MCF 10A (cell line): ENCODE data around the gene P2RY14. TPM values are rescaled to one million over a fixed set of nuclear protein-coding genes. Genes with fewer than 3 reads are reported as not detected.

Source experiments
- BruUV-seq: library from RNA; stranded (reverse); fragments of 400-500 nt; replicated peaks from 2 replicates; lab custom pipeline; 2021; lab: Mats Ljungman, UMichigan
- CTCF ChIA-PET: fragments of 300-600 bp; sonication (Branson Sonifier 250); formaldehyde crosslinking; extraction: SDS; loops from one replicate; lab custom pipeline; 2021; ENCODE audit warnings: antibody characterized with exemption, inconsistent platforms; lab: Yijun Ruan, JAX
- POLR2A ChIA-PET: fragments of 300-600, 350-650 bp; sonication (Branson Sonifier 250); formaldehyde crosslinking; extraction: SDS; loops from one replicate; lab custom pipeline; 2020; ENCODE audit warnings: antibody characterized with exemption, inconsistent platforms; lab: Yijun Ruan, JAX
- DNase-seq: peaks from one replicate; pipeline ENCODE4 v3.0.0-alpha.2; 2018; ENCODE audit not compliant: unreplicated experiment
- H3K27ac Mint-ChIP-seq: one replicate; pipeline ENCODE4 v1.8.0; 2022; ENCODE audit warnings: mild to moderate bottlenecking, low read depth, mixed read lengths; ENCODE audit not compliant: unreplicated experiment
- H3K27me3 Mint-ChIP-seq: one replicate; pipeline ENCODE4 v1.8.0; 2022; ENCODE audit warnings: mixed read lengths; ENCODE audit not compliant: insufficient read depth, unreplicated experiment
- H3K36me3 Mint-ChIP-seq: one replicate; pipeline ENCODE4 v1.8.0; 2022; ENCODE audit warnings: mild to moderate bottlenecking, moderate library complexity, mixed read lengths; ENCODE audit not compliant: insufficient read depth, unreplicated experiment
- H3K4me1 Mint-ChIP-seq: one replicate; pipeline ENCODE4 v1.8.0; 2022; ENCODE audit warnings: mixed read lengths; ENCODE audit not compliant: insufficient read depth, unreplicated experiment
- H3K4me3 Mint-ChIP-seq: one replicate; pipeline ENCODE4 v1.8.0; 2022; ENCODE audit warnings: mild to moderate bottlenecking, moderate library complexity, mixed read lengths; ENCODE audit not compliant: unreplicated experiment
- H3K9me3 Mint-ChIP-seq: one replicate; pipeline ENCODE4 v1.8.0; 2022; ENCODE audit warnings: mixed read lengths; ENCODE audit not compliant: unreplicated experiment
- intact Hi-C: fragments of 100-400 bp; cut with micrococcal nuclease; formaldehyde crosslinking; loops from 2 replicates; pipeline ENCODE4 v1.14.1; 2022
- total RNA-seq: library from RNA; stranded (reverse); gene quantifications from 2 replicates; pipeline ENCODE4 v1.2.3, GENCODE V29; 2022
- TF ChIP-seq, protein P1 (sequence below): fragments of 200-600 bp; IDR thresholded peaks from one replicate; pipeline ENCODE4 v1.8.0; 2022; ENCODE audit warnings: antibody characterized with exemption, mild to moderate bottlenecking; ENCODE audit not compliant: unreplicated experiment

P2RY14 gene
- total RNA-seq, 1 experiment from 2014 or later = not detected

DNA sequence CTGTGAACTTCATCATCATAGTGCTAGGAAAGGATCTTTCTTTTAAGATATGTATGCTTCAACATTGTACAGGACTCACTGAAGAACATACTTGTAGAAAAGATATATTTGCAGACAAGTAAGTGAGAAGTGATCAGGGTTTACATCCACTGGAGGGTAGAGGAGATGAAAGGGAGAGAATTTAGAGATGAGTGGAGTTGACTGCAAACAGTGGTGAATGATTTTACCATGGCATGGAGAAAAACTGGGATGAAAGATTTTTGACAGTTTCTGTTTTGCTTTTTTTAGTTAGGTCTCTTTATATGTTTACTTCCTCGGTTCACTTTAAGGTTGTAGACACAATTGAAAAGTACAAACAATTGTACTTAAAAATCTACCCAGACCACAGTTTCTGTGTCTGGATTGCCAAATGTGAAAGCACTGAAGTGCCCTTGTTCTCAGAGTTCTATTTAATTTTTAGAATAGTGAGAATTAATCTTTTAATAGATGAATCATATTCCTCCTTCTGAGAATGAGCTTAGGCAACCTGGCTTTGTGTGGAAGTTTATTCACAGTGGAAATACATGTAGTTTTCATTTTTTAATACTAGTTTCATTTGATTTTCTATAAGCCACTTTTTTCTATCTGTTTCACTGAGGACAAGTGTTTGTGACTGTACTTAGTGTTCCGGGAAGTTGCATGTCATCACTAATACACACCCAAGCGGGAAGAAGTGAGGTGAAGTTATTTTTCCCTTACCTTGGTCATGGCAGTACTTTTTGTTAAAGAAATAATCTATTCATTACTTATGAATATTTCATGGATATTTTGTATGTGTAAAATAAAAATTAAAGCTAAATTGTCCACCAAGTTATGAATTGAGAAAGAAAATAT lies 73.6 kb downstream of the P2RY14 start:
- no peaks in the 10 kb centered on the region for H3K36me3 Mint-ChIP-seq
- H3K27me3 Mint-ChIP-seq = no peaks in the 10 kb centered on the region
- no peaks in the 10 kb centered on the region for H3K4me1 Mint-ChIP-seq
- intact Hi-C loops = no loop called here
- H3K4me3 Mint-ChIP-seq = no peak overlapping the region
- no peaks in the 10 kb centered on the region for H3K9me3 Mint-ChIP-seq
- H3K27ac Mint-ChIP-seq = no peak overlapping the region
- POLR2A ChIA-PET = interaction anchor here (1.0 kb wide), 1 partner anchor 13 kb away, joined by 3 read pairs; no protein-coding TSS in a partner anchor
- CTCF ChIA-PET = interaction anchor here (1.0 to 1.3 kb wide), 2 partner anchors 23 to 36 kb away, joined by 4 to 5 read pairs; no protein-coding TSS in a partner anchor
- no TSS peak for BruUV-seq
- DNase-seq = no peak
- TF ChIP-seq, protein P1, sequence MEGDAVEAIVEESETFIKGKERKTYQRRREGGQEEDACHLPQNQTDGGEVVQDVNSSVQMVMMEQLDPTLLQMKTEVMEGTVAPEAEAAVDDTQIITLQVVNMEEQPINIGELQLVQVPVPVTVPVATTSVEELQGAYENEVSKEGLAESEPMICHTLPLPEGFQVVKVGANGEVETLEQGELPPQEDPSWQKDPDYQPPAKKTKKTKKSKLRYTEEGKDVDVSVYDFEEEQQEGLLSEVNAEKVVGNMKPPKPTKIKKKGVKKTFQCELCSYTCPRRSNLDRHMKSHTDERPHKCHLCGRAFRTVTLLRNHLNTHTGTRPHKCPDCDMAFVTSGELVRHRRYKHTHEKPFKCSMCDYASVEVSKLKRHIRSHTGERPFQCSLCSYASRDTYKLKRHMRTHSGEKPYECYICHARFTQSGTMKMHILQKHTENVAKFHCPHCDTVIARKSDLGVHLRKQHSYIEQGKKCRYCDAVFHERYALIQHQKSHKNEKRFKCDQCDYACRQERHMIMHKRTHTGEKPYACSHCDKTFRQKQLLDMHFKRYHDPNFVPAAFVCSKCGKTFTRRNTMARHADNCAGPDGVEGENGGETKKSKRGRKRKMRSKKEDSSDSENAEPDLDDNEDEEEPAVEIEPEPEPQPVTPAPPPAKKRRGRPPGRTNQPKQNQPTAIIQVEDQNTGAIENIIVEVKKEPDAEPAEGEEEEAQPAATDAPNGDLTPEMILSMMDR = no peak

DNA sequence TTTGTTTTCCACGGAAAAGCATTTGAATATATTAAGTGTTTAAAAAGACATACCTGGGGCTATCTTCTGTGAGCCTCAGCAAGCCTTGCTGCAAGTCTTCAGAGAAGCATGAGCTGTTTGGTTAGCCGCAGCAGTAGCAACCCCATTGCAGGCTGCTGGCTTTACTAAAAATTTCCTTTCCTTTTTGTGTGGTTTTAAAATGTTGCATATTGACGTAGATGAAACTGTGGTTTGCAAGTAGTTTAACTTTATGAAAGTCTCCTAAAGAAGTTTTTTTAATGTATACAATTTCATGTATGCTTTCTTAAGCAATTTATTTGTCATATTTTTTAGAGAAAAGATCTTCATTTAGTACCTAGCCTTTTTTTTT lies 75.3 kb downstream of the P2RY14 start, which contains the start of gene GPR171:
TSS of gene GPR171 (minus strand) at position 166 of the 370 bp plus-strand sequence. CDS start 3,830 bp downstream, outside the sequence.
- no peaks in the 10 kb centered on the region for H3K4me1 Mint-ChIP-seq
- CTCF ChIA-PET = no interaction called here
- intact Hi-C loops = no loop called here

DNA sequence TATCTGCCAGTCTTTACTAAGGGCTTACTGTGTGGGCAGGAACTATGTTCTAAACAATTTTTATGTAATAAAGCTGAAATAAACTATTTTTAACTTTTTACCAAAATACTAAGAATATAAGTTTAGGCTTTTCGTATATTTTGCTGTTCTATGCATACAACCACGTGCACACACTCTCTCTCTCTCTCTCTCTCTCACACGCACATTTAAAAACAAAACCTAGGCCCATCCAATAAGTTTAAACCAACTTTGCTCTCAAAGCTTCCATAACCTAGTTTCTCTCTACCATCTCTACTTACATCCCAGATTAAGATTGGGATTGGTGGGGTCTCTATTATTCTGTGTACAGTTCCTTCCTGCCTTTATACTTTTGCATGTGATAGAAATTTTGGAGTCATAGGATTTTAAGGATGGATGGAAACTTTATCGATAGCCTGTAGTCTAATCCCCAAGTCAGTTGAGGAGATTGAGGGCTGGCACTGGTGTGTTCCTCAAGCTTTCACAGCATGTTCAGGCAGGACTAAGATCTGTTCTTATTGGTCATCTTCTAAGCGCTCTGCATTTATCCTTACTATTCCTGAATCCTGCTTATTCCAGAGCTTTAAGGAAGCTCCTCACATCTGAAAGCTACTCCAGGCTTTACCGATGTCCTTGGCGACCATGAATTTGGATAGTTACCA lies 77.2 kb downstream of the P2RY14 start:
- no peak overlapping the region for H3K27ac Mint-ChIP-seq
- H3K9me3 Mint-ChIP-seq = no peaks in the 10 kb centered on the region
- TF ChIP-seq, protein P1 = no peak
- H3K36me3 Mint-ChIP-seq = no peaks in the 10 kb centered on the region
- H3K4me1 Mint-ChIP-seq = no peaks in the 10 kb centered on the region
- CTCF ChIA-PET = interaction anchor here (1.7 to 2.0 kb wide), 2 partner anchors 27 to 33 kb away, joined by 4 to 5 read pairs; no protein-coding TSS in a partner anchor
- BruUV-seq = no TSS peak
- H3K4me3 Mint-ChIP-seq = no peak overlapping the region
- POLR2A ChIA-PET = no interaction called here
- no peaks in the 10 kb centered on the region for H3K27me3 Mint-ChIP-seq
- DNase-seq = no peak
- intact Hi-C loops = no loop called here

More for the DNA sequence above, 75.3 kb downstream of the P2RY14 start, which contains the start of gene GPR171:
- Mint-ChIP-seq H3K4me3 (no peak within 1 kb of the TSS), H3K36me3 (no peaks in the 10 kb centered on the region), H3K27me3 (no peaks in the 10 kb centered on the region), H3K27ac (no peak within 1 kb of the TSS), H3K9me3 (no peaks in the 10 kb centered on the region)
- POLR2A ChIA-PET = interaction anchor here (1.0 kb wide), 1 partner anchor 14 kb away, joined by 4 read pairs; no protein-coding TSS in a partner anchor
- no TSS peak for BruUV-seq
- DNase-seq = no peak
- TF ChIP-seq, protein P1 = no peak

DNA sequence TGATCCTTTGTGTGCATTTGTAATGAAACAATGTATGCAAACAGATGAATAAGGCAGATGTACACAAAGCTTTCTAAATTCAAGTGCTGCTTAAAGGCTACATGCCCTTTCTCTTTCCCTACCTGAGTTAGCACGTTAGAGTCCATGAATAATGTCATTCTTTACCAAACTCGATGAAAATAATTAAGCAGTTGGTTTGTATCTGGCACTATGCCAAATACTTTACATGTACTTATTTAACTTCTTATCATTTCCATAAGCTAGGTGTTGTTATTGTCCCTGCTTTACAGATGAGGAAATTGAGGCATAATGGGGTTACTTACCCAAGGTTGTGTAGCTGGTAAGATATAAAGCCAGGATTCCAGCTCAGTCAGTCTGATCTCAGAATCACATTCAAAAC lies 77.8 kb downstream of the P2RY14 start:
- Mint-ChIP-seq H3K4me3 (no peak overlapping the region), H3K27me3 (no peaks in the 10 kb centered on the region), H3K36me3 (no peaks in the 10 kb centered on the region), H3K4me1 (no peaks in the 10 kb centered on the region), H3K9me3 (no peaks in the 10 kb centered on the region), H3K27ac (no peak overlapping the region)
- intact Hi-C loops = no loop called here
- TF ChIP-seq, protein P1 = no peak
- ChIA-PET POLR2A (no interaction called here), CTCF (interaction anchor here (0.6 to 2.0 kb wide), 5 partner anchors 7 to 1709 kb away, joined by 3 to 5 read pairs (median 4); no protein-coding TSS in a partner anchor)
- BruUV-seq = no TSS peak
- DNase-seq = no peak
